GM10248 (cell line): Measurements from ENCODE around the gene OGG1.

Experiments used
- CTCF ChIA-PET: fragments of 300-600 bp; sonication (Branson Sonifier 250); formaldehyde crosslinking; extraction: SDS; loops from one replicate; lab custom pipeline; 2021; ENCODE audit warnings: antibody characterized with exemption; lab: Yijun Ruan, JAX
- POLR2A ChIA-PET: fragments of 350-650 bp; sonication (Branson Sonifier 250); formaldehyde crosslinking; extraction: SDS; loops from one replicate; lab custom pipeline; 2020; ENCODE audit warnings: antibody characterized with exemption; lab: Yijun Ruan, JAX
- DNase-seq: peaks from one replicate; pipeline ENCODE4 v3.0.0; 2012; ENCODE audit errors: extremely low spot score
- CTCF ChIP-seq: IDR thresholded peaks from 2 replicates; pipeline ENCODE4 v1.5.1; 2012; ENCODE audit warnings: mild to moderate bottlenecking, low read depth; ENCODE audit errors: extremely low read depth, missing control alignments, control extremely low read depth

Gene OGG1

GRCh38 chr3:9744162-9744561 lies 5.6 kb upstream of the OGG1 start:
- CTCF ChIA-PET = interaction anchor here (0.9 to 5.6 kb wide), 3 partner anchors 11 to 18 kb away, joined by 3 to 26 read pairs (median 3); partner anchors contain the start of gene BRPF1
- POLR2A ChIA-PET = no interaction called here
- no peak for DNase-seq
- no peak for TF ChIP-seq CTCF

GRCh38 chr3:9745521-9745920 lies 4.2 kb upstream of the OGG1 start:
- no peak for TF ChIP-seq CTCF
- CTCF ChIA-PET = interaction anchor here (1.0 to 5.6 kb wide), 2 partner anchors 12 kb away, joined by 4 to 26 read pairs; partner anchors contain the start of gene BRPF1
- DNase-seq = no peak
- POLR2A ChIA-PET = interaction anchor here (1.0 kb wide), 1 partner anchor 47 kb away, joined by 3 read pairs; the partner anchor contains the start of genes ARPC4 and TADA3

- no peak for DNase-seq
- POLR2A ChIA-PET = interaction anchor here (1.0 kb wide), 1 partner anchor 46 kb away, joined by 3 read pairs; the partner anchor contains the start of genes ARPC4 and TADA3
- CTCF ChIA-PET = interaction anchor here (1.0 to 2.0 kb wide), 2 partner anchors 9 to 13 kb away, joined by 4 to 6 read pairs; no protein-coding TSS in a partner anchor
- no peak for TF ChIP-seq CTCF
Measured at GRCh38 chr3:9746330-9746729, 3.4 kb upstream of the OGG1 start.

GRCh38 chr3:9747267-9747666 lies 2.5 kb upstream of the OGG1 start:
- CTCF ChIA-PET = interaction anchor here (2.0 to 4.5 kb wide), 2 partner anchors 10 to 13 kb away, joined by 6 to 21 read pairs; no protein-coding TSS in a partner anchor
- no peak for TF ChIP-seq CTCF
- no peak for DNase-seq
- POLR2A ChIA-PET = interaction anchor here (0.6 to 0.7 kb wide), 2 partner anchors 10 to 15 kb away, joined by 3 read pairs; no protein-coding TSS in a partner anchor

GRCh38 chr3:9748031-9748430 lies 1.7 kb upstream of the OGG1 start:
- TF ChIP-seq CTCF = no peak
- ChIA-PET CTCF (interaction anchor here (1.1 to 4.5 kb wide), 2 partner anchors 11 to 14 kb away, joined by 3 to 21 read pairs; no protein-coding TSS in a partner anchor), POLR2A (no interaction called here)
- DNase-seq = no peak

- POLR2A ChIA-PET = interaction anchor here (0.5 to 2.9 kb wide), 5 partner anchors 14 to 237 kb away, joined by 3 to 11 read pairs (median 4); partner anchors contain the start of genes ARPC4, BRPF1, EMC3 and TADA3
- CTCF ChIA-PET = interaction anchor here (1.0 to 4.5 kb wide), 6 partner anchors 9 to 78 kb away, joined by 3 to 21 read pairs (median 4); partner anchors contain the start of genes ARPC4 and TADA3
Measured at GRCh38 chr3:9749296-9749644, 482 bp upstream of the OGG1 start.

More at GRCh38 chr3:9749296-9749644, 482 bp upstream of the OGG1 start:
- DNase-seq = no peak
- no peak for TF ChIP-seq CTCF
